OCI-LY1 (cell line): ENCODE results near the gene KCNA5.

Source experiments
- H2AFZ ChIP-seq: fragments of 200-600 bp; sonication (generic), shearing (Covaris generic); 2 replicates; pipeline ENCODE4 v1.6.0; 2014; ENCODE audit warnings: antibody characterized with exemption, mild to moderate bottlenecking, low read length
- H3F3A ChIP-seq: fragments of 200-600 bp; sonication (generic), shearing (Covaris generic); 2 replicates; pipeline ENCODE4 v1.6.0; 2014; ENCODE audit warnings: mild to moderate bottlenecking, antibody characterized with exemption, low read length, moderate library complexity; ENCODE audit not compliant: insufficient read depth
- H3K27ac ChIP-seq: fragments of 200-600 bp; sonication (generic); 2 replicates; pipeline ENCODE4 v1.5.1; 2014; ENCODE audit warnings: low read length, mixed run types, mild to moderate bottlenecking, low read depth; ENCODE audit not compliant: poor library complexity, severe bottlenecking
- H3K27me3 ChIP-seq: fragments of 200-600 bp; sonication (generic); 2 replicates; pipeline ENCODE4 v1.6.0; 2014; ENCODE audit warnings: antibody characterized with exemption, mild to moderate bottlenecking, low read length, moderate library complexity; ENCODE audit not compliant: insufficient read depth
- H3K36me3 ChIP-seq: fragments of 200-600 bp; sonication (generic); 2 replicates; pipeline ENCODE4 v1.6.1; 2014; ENCODE audit warnings: mild to moderate bottlenecking, antibody characterized with exemption, low read length, moderate library complexity, mixed read lengths; ENCODE audit not compliant: insufficient read depth
- H3K4me1 ChIP-seq: fragments of 200-600 bp; sonication (generic); 2 replicates; pipeline ENCODE4 v1.5.1; 2014; ENCODE audit warnings: mild to moderate bottlenecking, low read length, moderate library complexity; ENCODE audit not compliant: insufficient read depth, severe bottlenecking
- H3K4me2 ChIP-seq: fragments of 200-600 bp; sonication (generic), shearing (Covaris generic); 2 replicates; pipeline ENCODE4 v1.6.1; 2014; ENCODE audit warnings: low read length
- H3K4me3 ChIP-seq: fragments of 200-600 bp; sonication (generic); 2 replicates; pipeline ENCODE4 v1.5.1; 2014; ENCODE audit warnings: low read length, low read depth, mild to moderate bottlenecking, mixed read lengths; ENCODE audit not compliant: poor library complexity, severe bottlenecking
- H3K79me2 ChIP-seq: fragments of 200-600 bp; shearing (Covaris generic); 2 replicates; pipeline ENCODE4 v1.6.1; 2016; ENCODE audit warnings: mixed run types, low read length, mixed read lengths; ENCODE audit not compliant: insufficient read depth
- H3K9ac ChIP-seq: fragments of 200-600 bp; sonication (generic), shearing (Covaris generic); 2 replicates; pipeline ENCODE4 v1.6.1; 2014; ENCODE audit warnings: mild to moderate bottlenecking, low read length, mixed read lengths
- H3K9me2 ChIP-seq: fragments of 200-600 bp; sonication (generic), shearing (Covaris generic); 2 replicates; pipeline ENCODE4 v1.6.1; 2014; ENCODE audit warnings: low read depth, mild to moderate bottlenecking, low read length, mixed read lengths
- H3K9me3 ChIP-seq: fragments of 200-600 bp; shearing (Covaris generic); 2 replicates; pipeline ENCODE4 v1.6.1; 2014; ENCODE audit warnings: low read length, mixed read lengths
- H4K20me1 ChIP-seq: fragments of 200-600 bp; sonication (generic), shearing (Covaris generic); 2 replicates; pipeline ENCODE4 v1.6.0; 2016; ENCODE audit warnings: mild to moderate bottlenecking, low read length; ENCODE audit not compliant: insufficient read depth
- EZH2 ChIP-seq: fragments of 200-600 bp; sonication (generic), shearing (Covaris generic); IDR thresholded peaks from 2 replicates; pipeline ENCODE4 v1.8.0; 2017; ENCODE audit warnings: borderline replicate concordance, mixed run types, mild to moderate bottlenecking, antibody characterized with exemption, low read length, moderate library complexity, mixed read lengths
- TF ChIP-seq, protein P1 (sequence below): fragments of 200-600 bp; sonication (generic), shearing (Covaris generic); IDR thresholded peaks from 2 replicates; pipeline ENCODE4 v1.5.1; 2017; ENCODE audit warnings: mild to moderate bottlenecking, antibody characterized with exemption, low read length, moderate library complexity, mixed read lengths

Gene KCNA5

DNA sequence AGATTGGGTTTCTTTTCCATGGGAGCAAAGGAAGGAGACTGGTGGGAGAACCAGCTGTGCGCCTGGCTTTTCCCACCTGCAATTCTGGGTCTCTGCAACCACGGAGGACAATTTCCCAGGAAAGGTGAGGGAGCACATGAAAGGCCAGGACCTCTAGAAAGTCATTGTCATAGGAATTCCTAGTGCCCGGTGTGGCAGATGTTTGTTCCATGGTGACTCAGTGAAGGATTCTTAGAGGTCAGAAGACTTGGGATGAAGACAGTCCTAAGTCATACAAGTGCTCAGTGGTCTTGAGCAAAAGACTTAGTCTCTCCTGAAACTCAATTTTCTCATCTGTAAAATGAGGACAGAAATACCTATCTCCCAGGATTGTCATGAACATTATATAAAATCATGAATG, 51.3 kb downstream of the KCNA5 start:
- Histone ChIP-seq H3K9me3 (no peaks in the 10 kb centered on the region), H3F3A (no peaks in the 10 kb centered on the region), H2AFZ (no peak overlapping the region), H3K36me3 (no peaks in the 10 kb centered on the region), H3K9ac (no peak overlapping the region), H4K20me1 (no peaks in the 10 kb centered on the region), H3K9me2 (no peaks in the 10 kb centered on the region), H3K27ac (no peak overlapping the region), H3K4me2 (no peak overlapping the region), H3K27me3 (no peaks in the 10 kb centered on the region), H3K79me2 (no peaks in the 10 kb centered on the region), H3K4me3 (no peak overlapping the region), H3K4me1 (no peaks in the 10 kb centered on the region)
- no peak for TF ChIP-seq EZH2
- TF ChIP-seq, protein P1, sequence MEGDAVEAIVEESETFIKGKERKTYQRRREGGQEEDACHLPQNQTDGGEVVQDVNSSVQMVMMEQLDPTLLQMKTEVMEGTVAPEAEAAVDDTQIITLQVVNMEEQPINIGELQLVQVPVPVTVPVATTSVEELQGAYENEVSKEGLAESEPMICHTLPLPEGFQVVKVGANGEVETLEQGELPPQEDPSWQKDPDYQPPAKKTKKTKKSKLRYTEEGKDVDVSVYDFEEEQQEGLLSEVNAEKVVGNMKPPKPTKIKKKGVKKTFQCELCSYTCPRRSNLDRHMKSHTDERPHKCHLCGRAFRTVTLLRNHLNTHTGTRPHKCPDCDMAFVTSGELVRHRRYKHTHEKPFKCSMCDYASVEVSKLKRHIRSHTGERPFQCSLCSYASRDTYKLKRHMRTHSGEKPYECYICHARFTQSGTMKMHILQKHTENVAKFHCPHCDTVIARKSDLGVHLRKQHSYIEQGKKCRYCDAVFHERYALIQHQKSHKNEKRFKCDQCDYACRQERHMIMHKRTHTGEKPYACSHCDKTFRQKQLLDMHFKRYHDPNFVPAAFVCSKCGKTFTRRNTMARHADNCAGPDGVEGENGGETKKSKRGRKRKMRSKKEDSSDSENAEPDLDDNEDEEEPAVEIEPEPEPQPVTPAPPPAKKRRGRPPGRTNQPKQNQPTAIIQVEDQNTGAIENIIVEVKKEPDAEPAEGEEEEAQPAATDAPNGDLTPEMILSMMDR, result no peak
